Uterus (tissue), 4 donors: ENCODE data around the gene MESP2. TPM values are rescaled to one million over a fixed set of nuclear protein-coding genes. Genes with fewer than 3 reads are reported as not detected.

Experiments used
- DNase-seq, 2 donors: peaks; one replicate each; pipeline ENCODE4 v3.0.0-alpha.2; 2019 to 2020
- H3K27ac ChIP-seq, 2 donors: fragments of 200-600 bp; sonication (generic); 1 replicate in 1 of 2; 2 replicates in 1 of 2; pipeline ENCODE4 v1.5.1; 2016 to 2018
- H3K27me3 ChIP-seq, 2 donors: fragments of 200-600 bp; sonication (generic); one replicate each; pipeline ENCODE4 v1.5.1; 2018 to 2019; ENCODE audit warnings: control low read depth in 1 of 2
- H3K36me3 ChIP-seq, 2 donors: fragments of 200-600 bp; sonication (generic); one replicate each; pipeline ENCODE4 v1.5.1; 2019; ENCODE audit warnings: control low read depth in 1 of 2
- H3K4me1 ChIP-seq, 2 donors: fragments of 200-600 bp; sonication (generic); one replicate each; pipeline ENCODE4 v1.5.1; 2018 to 2019; ENCODE audit warnings: control low read depth in 1 of 2
- H3K4me3 ChIP-seq, 2 donors: fragments of 200-600 bp; sonication (generic); 1 replicate in 1 of 2; 2 replicates in 1 of 2; pipeline ENCODE4 v1.5.1; 2018 to 2019; ENCODE audit warnings: mild to moderate bottlenecking in 1 of 2
- H3K9me3 ChIP-seq, 2 donors: fragments of 200-600 bp; sonication (generic); one replicate each; pipeline ENCODE4 v1.5.1; 2019; ENCODE audit warnings: control low read depth in 1 of 2
- CTCF ChIP-seq, 4 experiments: fragments of 200-600 bp in 2 of 4; fragments of 450-650 bp in 2 of 4; sonication (generic) in 2 of 4; IDR thresholded peaks; one replicate each; pipeline ENCODE4 v1.5.1; 2016 to 2019; ENCODE audit warnings: antibody characterized with exemption in 4 of 4, mild to moderate bottlenecking in 2 of 4, moderate library complexity in 1 of 4
- POLR2A ChIP-seq, 2 donors: fragments of 450-650 bp; IDR thresholded peaks; one replicate each; pipeline ENCODE4 v1.6.1; 2016; ENCODE audit warnings: antibody characterized with exemption in 2 of 2, mild to moderate bottlenecking in 1 of 2, moderate library complexity in 1 of 2
- intact Hi-C: fragments of 100-400 bp; cut with DNase I; formaldehyde crosslinking; loops from one replicate; pipeline ENCODE4 v1.15.1; 2023; ENCODE audit warnings: low total_unique reads
- total RNA-seq, 4 donors: library from RNA; depleted of rRNA in 3 of 4; stranded (reverse); fragments of >200 nt in 3 of 4; gene quantifications; one replicate each; pipeline versions ENCODE4 v1.1.0 to v1.2.4, GENCODE V29; 2014 to 2023
- donor health status: DM: yes; HTN: yes; CAD: no.

Gene MESP2
- total RNA-seq, 4 donors from 2014 or later = 0.21 TPM; not detected in 3

- Histone ChIP-seq H3K27ac (no peak overlapping the region), H3K4me1 (peaks cover 0 to 7% of the 10 kb centered on the region in 2 donors), H3K9me3 (no peaks in the 10 kb centered on the region), H3K4me3 (no peak overlapping the region), H3K36me3 (no peaks in the 10 kb centered on the region), H3K27me3 (peaks cover 0 to 7% of the 10 kb centered on the region in 2 donors)
- intact Hi-C loops = no loop called here
- DNase-seq = no peak
- no peak for TF ChIP-seq CTCF (IDR thresholded peaks at IDR 0.05)
- no peak for TF ChIP-seq POLR2A (IDR thresholded peaks at IDR 0.05)
Observed at GRCh38 chr15:89746386-89746780, 29.7 kb upstream of the MESP2 start.

GRCh38 chr15:89747708-89748682 lies 28.1 kb upstream of the MESP2 start:
- no peak overlapping the region for H3K4me3 ChIP-seq
- no peaks in the 10 kb centered on the region for H3K9me3 ChIP-seq
- TF ChIP-seq CTCF (IDR thresholded peaks at IDR 0.05) = no peak
- no peak for TF ChIP-seq POLR2A (IDR thresholded peaks at IDR 0.05)
- H3K27me3 ChIP-seq = peaks cover 0 to 7% of the 10 kb centered on the region in 2 donors
- H3K27ac ChIP-seq = no peak overlapping the region
- peaks cover 0 to 7% of the 10 kb centered on the region in 2 donors for H3K4me1 ChIP-seq
- intact Hi-C loops = no loop called here
- H3K36me3 ChIP-seq = no peaks in the 10 kb centered on the region
- no peak for DNase-seq

- peaks cover 0 to 7% of the 10 kb centered on the region in 2 donors for H3K27me3 ChIP-seq
- intact Hi-C loops = no loop called here
Observed at GRCh38 chr15:89749054-89749453, 27.1 kb upstream of the MESP2 start.

GRCh38 chr15:89749526-89749925 lies 26.6 kb upstream of the MESP2 start:
- Histone ChIP-seq H3K27ac (no peak overlapping the region), H3K9me3 (no peaks in the 10 kb centered on the region), H3K27me3 (peaks cover 0 to 7% of the 10 kb centered on the region in 2 donors), H3K36me3 (no peaks in the 10 kb centered on the region), H3K4me1 (peaks cover 0 to 7% of the 10 kb centered on the region in 2 donors), H3K4me3 (peak overlapping the region in 1 of 2 donors; percentile 73)
- no peak for TF ChIP-seq POLR2A (IDR thresholded peaks at IDR 0.05)
- TF ChIP-seq CTCF (IDR thresholded peaks at IDR 0.05) = no peak
- no peak for DNase-seq
- intact Hi-C loops = no loop called here

More at GRCh38 chr15:89749054-89749453, 27.1 kb upstream of the MESP2 start:
- Histone ChIP-seq H3K4me3 (no peak overlapping the region), H3K27ac (no peak overlapping the region), H3K4me1 (peaks cover 0 to 7% of the 10 kb centered on the region in 2 donors), H3K9me3 (no peaks in the 10 kb centered on the region), H3K36me3 (no peaks in the 10 kb centered on the region)
- TF ChIP-seq CTCF (IDR thresholded peaks at IDR 0.05) (no peak), POLR2A (IDR thresholded peaks at IDR 0.05) (no peak)
- DNase-seq = no peak

- Histone ChIP-seq H3K27me3 (peaks cover 0 to 7% of the 10 kb centered on the region in 2 donors), H3K36me3 (no peaks in the 10 kb centered on the region), H3K27ac (peak overlapping the region in 1 of 2 donors; percentile 48), H3K4me1 (peaks cover 0 to 7% of the 10 kb centered on the region in 2 donors), H3K4me3 (peak overlapping the region; percentile 35 to 73), H3K9me3 (no peaks in the 10 kb centered on the region)
- DNase-seq = no peak
- TF ChIP-seq CTCF (IDR thresholded peaks at IDR 0.05) (no peak), POLR2A (IDR thresholded peaks at IDR 0.05) (no peak)
- intact Hi-C loops = no loop called here
Observed at GRCh38 chr15:89749951-89750559, 26.1 kb upstream of the MESP2 start.
